ENCODE data around the gene MECP2. TPM values are rescaled to one million over a fixed set of nuclear protein-coding genes. Genes with fewer than 3 reads are reported as not detected.
A peak's percentile ranks its signal among the peaks of the same experiment; 100 is the strongest.

MECP2 gene
- total and polyA plus RNA-seq, 2 of the 13 experiments (the other 11 are each of a cell fraction or from before 2014, with no cell fraction given): 7.9 to 18.1 TPM

DNA sequence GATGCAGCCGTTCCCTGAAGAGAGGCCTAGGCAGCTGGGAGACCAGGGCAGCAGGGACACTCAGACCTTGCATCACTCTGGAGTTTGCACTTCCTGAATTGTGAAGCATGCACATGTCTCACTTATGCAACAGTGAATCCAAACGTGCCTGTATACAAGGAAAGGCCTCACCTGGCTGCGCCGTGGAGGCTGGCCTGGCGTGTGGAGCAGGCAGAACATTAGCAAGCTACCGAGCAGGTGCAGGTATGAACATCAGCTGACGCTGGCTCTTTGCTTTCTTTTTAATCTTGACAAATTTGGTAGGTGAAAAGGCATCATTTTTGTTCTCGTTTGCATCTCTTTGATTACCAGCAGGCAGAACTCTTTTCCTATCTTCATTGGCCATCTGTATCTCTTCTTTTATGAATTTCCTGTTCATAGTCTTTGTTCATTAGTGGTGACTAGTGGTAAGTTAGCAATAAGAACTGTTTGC lies 40.7 kb downstream of the MECP2 start (continued):
- TF ChIP-seq REL (CRISPR knock-in tag; conservative IDR thresholded peaks at IDR 0.05) (no peak), SETDB1 (CRISPR knock-in tag; IDR thresholded peaks at IDR 0.05; ENCODE audit: borderline replicate concordance) (no peak), TMF1 (CRISPR knock-in tag; IDR thresholded peaks at IDR 0.05; ENCODE audit: low read depth) (no peak), BRD4 (CRISPR knock-in tag; IDR thresholded peaks at IDR 0.05) (peak; percentile 47; the same call in 1 of the 2 replicates), DMAP1 (CRISPR knock-in tag; IDR thresholded peaks at IDR 0.05) (peak; percentile 97), ZNF724P (CRISPR knock-in tag; IDR thresholded peaks at IDR 0.05; ENCODE audit: borderline replicate concordance) (0 out of 2 replicates have a peak, but pooled peaks have one; percentile 47), IRF2 (CRISPR knock-in tag; IDR thresholded peaks at IDR 0.05) (peak; percentile 90), TEAD3 (CRISPR knock-in tag; optimal IDR thresholded peaks at IDR 0.05; ENCODE audit: borderline replicate concordance) (peak; percentile 80), PTBP1 (IDR thresholded peaks at IDR 0.05; ENCODE audit: low read depth, low read length, poor library complexity, severe bottlenecking) (no peak), ZNF34 (CRISPR knock-in tag; IDR thresholded peaks at IDR 0.05; ENCODE audit: borderline replicate concordance) (no peak), BCL6 (CRISPR knock-in tag; IDR thresholded peaks at IDR 0.05) (peak; percentile 85), ZFP36 (IDR thresholded peaks at IDR 0.05; ENCODE audit: borderline replicate concordance, low read depth, low read length, partially characterized antibody) (no peak), ZNF3 (CRISPR knock-in tag; IDR thresholded peaks at IDR 0.05) (no peak), SIN3A (IDR thresholded peaks at IDR 0.05; ENCODE audit: borderline replicate concordance, low read depth, low read length) (peak; percentile 33; the same call in 1 of the 2 replicates), ZNF12 (CRISPR knock-in tag; IDR thresholded peaks at IDR 0.05) (0 out of 2 replicates have a peak, but pooled peaks have one; percentile 57), ZNF713 (CRISPR knock-in tag; IDR thresholded peaks at IDR 0.05) (no peak), ZNF205 (CRISPR knock-in tag; IDR thresholded peaks at IDR 0.05) (peak; percentile 54; the same call in 1 of the 2 replicates)
- TF ChIP-seq, protein P1, sequence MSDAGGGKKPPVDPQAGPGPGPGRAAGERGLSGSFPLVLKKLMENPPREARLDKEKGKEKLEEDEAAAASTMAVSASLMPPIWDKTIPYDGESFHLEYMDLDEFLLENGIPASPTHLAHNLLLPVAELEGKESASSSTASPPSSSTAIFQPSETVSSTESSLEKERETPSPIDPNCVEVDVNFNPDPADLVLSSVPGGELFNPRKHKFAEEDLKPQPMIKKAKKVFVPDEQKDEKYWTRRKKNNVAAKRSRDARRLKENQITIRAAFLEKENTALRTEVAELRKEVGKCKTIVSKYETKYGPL (CRISPR knock-in tag; IDR thresholded peaks at IDR 0.05): peak; percentile 99
- TF ChIP-seq, protein P2, sequence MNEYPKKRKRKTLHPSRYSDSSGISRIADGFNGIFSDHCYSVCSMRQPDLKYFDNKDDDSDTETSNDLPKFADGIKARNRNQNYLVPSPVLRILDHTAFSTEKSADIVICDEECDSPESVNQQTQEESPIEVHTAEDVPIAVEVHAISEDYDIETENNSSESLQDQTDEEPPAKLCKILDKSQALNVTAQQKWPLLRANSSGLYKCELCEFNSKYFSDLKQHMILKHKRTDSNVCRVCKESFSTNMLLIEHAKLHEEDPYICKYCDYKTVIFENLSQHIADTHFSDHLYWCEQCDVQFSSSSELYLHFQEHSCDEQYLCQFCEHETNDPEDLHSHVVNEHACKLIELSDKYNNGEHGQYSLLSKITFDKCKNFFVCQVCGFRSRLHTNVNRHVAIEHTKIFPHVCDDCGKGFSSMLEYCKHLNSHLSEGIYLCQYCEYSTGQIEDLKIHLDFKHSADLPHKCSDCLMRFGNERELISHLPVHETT (CRISPR knock-in tag; conservative IDR thresholded peaks at IDR 0.05): 0 out of 2 replicates have a peak, but pooled peaks have one; percentile 29
- TF ChIP-seq, protein P3, sequence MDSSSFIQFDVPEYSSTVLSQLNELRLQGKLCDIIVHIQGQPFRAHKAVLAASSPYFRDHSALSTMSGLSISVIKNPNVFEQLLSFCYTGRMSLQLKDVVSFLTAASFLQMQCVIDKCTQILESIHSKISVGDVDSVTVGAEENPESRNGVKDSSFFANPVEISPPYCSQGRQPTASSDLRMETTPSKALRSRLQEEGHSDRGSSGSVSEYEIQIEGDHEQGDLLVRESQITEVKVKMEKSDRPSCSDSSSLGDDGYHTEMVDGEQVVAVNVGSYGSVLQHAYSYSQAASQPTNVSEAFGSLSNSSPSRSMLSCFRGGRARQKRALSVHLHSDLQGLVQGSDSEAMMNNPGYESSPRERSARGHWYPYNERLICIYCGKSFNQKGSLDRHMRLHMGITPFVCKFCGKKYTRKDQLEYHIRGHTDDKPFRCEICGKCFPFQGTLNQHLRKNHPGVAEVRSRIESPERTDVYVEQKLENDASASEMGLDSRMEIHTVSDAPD (CRISPR knock-in tag; IDR thresholded peaks at IDR 0.05): 0 out of 2 replicates have a peak, but pooled peaks have one; percentile 39
- TF ChIP-seq, protein P4, sequence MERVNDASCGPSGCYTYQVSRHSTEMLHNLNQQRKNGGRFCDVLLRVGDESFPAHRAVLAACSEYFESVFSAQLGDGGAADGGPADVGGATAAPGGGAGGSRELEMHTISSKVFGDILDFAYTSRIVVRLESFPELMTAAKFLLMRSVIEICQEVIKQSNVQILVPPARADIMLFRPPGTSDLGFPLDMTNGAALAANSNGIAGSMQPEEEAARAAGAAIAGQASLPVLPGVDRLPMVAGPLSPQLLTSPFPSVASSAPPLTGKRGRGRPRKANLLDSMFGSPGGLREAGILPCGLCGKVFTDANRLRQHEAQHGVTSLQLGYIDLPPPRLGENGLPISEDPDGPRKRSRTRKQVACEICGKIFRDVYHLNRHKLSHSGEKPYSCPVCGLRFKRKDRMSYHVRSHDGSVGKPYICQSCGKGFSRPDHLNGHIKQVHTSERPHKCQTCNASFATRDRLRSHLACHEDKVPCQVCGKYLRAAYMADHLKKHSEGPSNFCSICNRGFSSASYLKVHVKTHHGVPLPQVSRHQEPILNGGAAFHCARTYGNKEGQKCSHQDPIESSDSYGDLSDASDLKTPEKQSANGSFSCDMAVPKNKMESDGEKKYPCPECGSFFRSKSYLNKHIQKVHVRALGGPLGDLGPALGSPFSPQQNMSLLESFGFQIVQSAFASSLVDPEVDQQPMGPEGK (CRISPR knock-in tag; IDR thresholded peaks at IDR 0.05): peak; percentile 48
- TF ChIP-seq, protein P5, sequence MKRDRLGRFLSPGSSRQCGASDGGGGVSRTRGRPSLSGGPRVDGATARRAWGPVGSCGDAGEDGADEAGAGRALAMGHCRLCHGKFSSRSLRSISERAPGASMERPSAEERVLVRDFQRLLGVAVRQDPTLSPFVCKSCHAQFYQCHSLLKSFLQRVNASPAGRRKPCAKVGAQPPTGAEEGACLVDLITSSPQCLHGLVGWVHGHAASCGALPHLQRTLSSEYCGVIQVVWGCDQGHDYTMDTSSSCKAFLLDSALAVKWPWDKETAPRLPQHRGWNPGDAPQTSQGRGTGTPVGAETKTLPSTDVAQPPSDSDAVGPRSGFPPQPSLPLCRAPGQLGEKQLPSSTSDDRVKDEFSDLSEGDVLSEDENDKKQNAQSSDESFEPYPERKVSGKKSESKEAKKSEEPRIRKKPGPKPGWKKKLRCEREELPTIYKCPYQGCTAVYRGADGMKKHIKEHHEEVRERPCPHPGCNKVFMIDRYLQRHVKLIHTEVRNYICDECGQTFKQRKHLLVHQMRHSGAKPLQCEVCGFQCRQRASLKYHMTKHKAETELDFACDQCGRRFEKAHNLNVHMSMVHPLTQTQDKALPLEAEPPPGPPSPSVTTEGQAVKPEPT (CRISPR knock-in tag; IDR thresholded peaks at IDR 0.05; ENCODE audit: low read depth): 0 out of 2 replicates have a peak, but pooled peaks have one; percentile 48
- TF ChIP-seq, protein P6, sequence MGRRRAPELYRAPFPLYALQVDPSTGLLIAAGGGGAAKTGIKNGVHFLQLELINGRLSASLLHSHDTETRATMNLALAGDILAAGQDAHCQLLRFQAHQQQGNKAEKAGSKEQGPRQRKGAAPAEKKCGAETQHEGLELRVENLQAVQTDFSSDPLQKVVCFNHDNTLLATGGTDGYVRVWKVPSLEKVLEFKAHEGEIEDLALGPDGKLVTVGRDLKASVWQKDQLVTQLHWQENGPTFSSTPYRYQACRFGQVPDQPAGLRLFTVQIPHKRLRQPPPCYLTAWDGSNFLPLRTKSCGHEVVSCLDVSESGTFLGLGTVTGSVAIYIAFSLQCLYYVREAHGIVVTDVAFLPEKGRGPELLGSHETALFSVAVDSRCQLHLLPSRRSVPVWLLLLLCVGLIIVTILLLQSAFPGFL (CRISPR knock-in tag; IDR thresholded peaks at IDR 0.05): no peak
